Adrenal gland (tissue), 12 donors: ENCODE measurements around the gene ZBTB7C. TPM values are rescaled to one million over a fixed set of nuclear protein-coding genes. Genes with fewer than 3 reads are reported as not detected.
A peak's percentile ranks its signal among the peaks of the same experiment; 100 is the strongest.

ENCODE experiments used
- DNase-seq, 7 donors: peaks; one replicate each; pipeline ENCODE4 v3.0.0-alpha.2; 2019 to 2020
- H3K27ac ChIP-seq, 5 donors: fragments of 200-600 bp; sonication (generic) in 4 of 5; 1 replicate in 3 of 5; 2 replicates in 2 of 5; pipeline versions ENCODE4 v1.5.1 to v1.8.0; 2016 to 2020; ENCODE audit warnings: mild to moderate bottlenecking in 1 of 5
- H3K27me3 ChIP-seq: fragments of 200-600 bp; 2 replicates; pipeline ENCODE4 v1.8.0; 2021
- H3K36me3 ChIP-seq, 2 donors: fragments of 200-600 bp; replicated peaks in 1 of 2; 1 replicate in 1 of 2; 2 replicates in 1 of 2; pipeline versions ENCODE4 v1.5.1 to v1.8.0; 2018 to 2022
- H3K4me1 ChIP-seq, 2 donors: fragments of 200-600 bp; replicated peaks in 1 of 2; 1 replicate in 1 of 2; 2 replicates in 1 of 2; pipeline versions ENCODE4 v1.5.1 to v1.8.0; 2018 to 2021
- H3K4me3 ChIP-seq, 4 donors: fragments of 200-600 bp; sonication (generic) in 3 of 4; one replicate each; pipeline ENCODE4 v1.5.1; 2016 to 2018
- H3K9me3 ChIP-seq, 3 donors: fragments of 200-600 bp; sonication (generic) in 1 of 3; replicated peaks in 1 of 3; 1 replicate in 2 of 3; 2 replicates in 1 of 3; pipeline versions ENCODE4 v1.5.1 to v1.8.0; 2016 to 2021
- CTCF ChIP-seq, 6 experiments: fragments of 450-650 bp in 4 of 6; fragments of 200-600 bp in 2 of 6; sonication (generic) in 1 of 6; IDR thresholded peaks; 1 replicate in 5 of 6; 2 replicates in 1 of 6; pipeline versions ENCODE4 v1.5.1 to v1.8.0; 2016 to 2021; ENCODE audit warnings: antibody characterized with exemption in 6 of 6, mild to moderate bottlenecking in 2 of 6, moderate library complexity in 1 of 6
- POLR2A ChIP-seq, 2 donors: fragments of 450-650 bp; IDR thresholded peaks; one replicate each; pipeline ENCODE4 v1.6.1; 2017; ENCODE audit warnings: antibody characterized with exemption in 2 of 2, mild to moderate bottlenecking in 2 of 2, moderate library complexity in 1 of 2
- WGBS, 4 donors: extraction: QIAGEN DNeasy Blood & Tissue Kit in 2 of 4; methylation state at CpG; one replicate each; pipeline versions ENCODE4 v1.1.5 to v1.1.7; 2013 to 2017; 5-methylcytosine and 5-hydroxymethylcytosine counted together
- intact Hi-C, 2 donors: fragments of 100-400 bp; cut with DNase I; formaldehyde crosslinking; loops; one replicate each; pipeline versions ENCODE4 v1.14.1 to v1.15.0; 2022 to 2023
- polyA plus RNA-seq, 3 donors: library from polyadenylated mRNA; stranded (reverse); fragments of 200-250 nt in 2 of 3; fragments of 350-450 nt in 1 of 3; fragmentation: Illumina TruSeq in 1 of 3; extraction: RNeasy Lipid Tissue Mini Kit (QIAGEN cat#74804) in 1 of 3; gene quantifications; one replicate each; pipeline ENCODE4 v1.2.3, GENCODE V29; 2013 to 2014
- total RNA-seq, 9 donors: library from RNA; depleted of rRNA in 4 of 9; stranded (reverse); fragments of >200 nt in 4 of 9; fragments of 120-200 nt in 1 of 9; fragmentation: NEBNext Ultra II Directional in 1 of 9; extraction: Animal tissue kit (Norgen Biotek cat#: 25700) in 1 of 9; gene quantifications; one replicate each; pipeline versions ENCODE4 v1.1.0 to v1.2.4, GENCODE V29; 2013 to 2023
- donor health status: healthy with polysubstance abuse.
- donor health status: Bipolar disorder and iron deficiency.
- donor health status: DM: yes; HTN: yes; CAD: no.
- donor health status: DM: no; HTN: no; CAD: no.
- donor health status: DM: no; HTN: no; CAD: no.
- donor health status: DM: yes; HTN: yes; CAD: no.

Gene ZBTB7C
- total and polyA plus RNA-seq, 12 donors, result 5.2 to 42.8 (median 26.8) TPM

- H3K27ac ChIP-seq, result no peak overlapping the region
- no peaks in the 10 kb centered on the region for H3K36me3 ChIP-seq
- intact Hi-C loops, result loop anchor here in 1 of 2 donors (5.0 kb wide), 1 partner anchor 418 kb away; no protein-coding TSS in a partner anchor
- WGBS, 4 donors, result 95 to 98% (median 96%) methylated on average over 25 to 62 of the region's 62 CpGs
- peak in 1 of 7 donors; percentile 27 for DNase-seq
- no peaks in the 10 kb centered on the region for H3K9me3 ChIP-seq
- no peaks in the 10 kb centered on the region for H3K27me3 ChIP-seq
- H3K4me3 ChIP-seq, result no peak overlapping the region
- no peak for TF ChIP-seq POLR2A (IDR thresholded peaks at IDR 0.05)
- TF ChIP-seq CTCF (IDR thresholded peaks at IDR 0.05), result no peak
- peaks cover 26 to 39% of the 10 kb centered on the region in 2 donors for H3K4me1 ChIP-seq
Observed at GRCh38 chr18:48029296-48029986, 379.7 kb downstream of the ZBTB7C start.

- Histone ChIP-seq H3K4me3 (no peak overlapping the region), H3K27ac (peak overlapping the region in 4 of 5 donors; percentile 54 to 87 (median 80)), H3K9me3 (no peaks in the 10 kb centered on the region), H3K4me1 (peaks cover 21 to 38% of the 10 kb centered on the region in 2 donors), H3K36me3 (no peaks in the 10 kb centered on the region), H3K27me3 (no peaks in the 10 kb centered on the region)
- intact Hi-C loops, result loop anchor here in 1 of 2 donors (5.0 kb wide), 1 partner anchor 419 kb away; no protein-coding TSS in a partner anchor
- DNase-seq, result peak in 1 of 7 donors; percentile 26
- WGBS, 4 donors, result 89 to 95% (median 92%) methylated on average over 4 of the region's 4 CpGs
- no peak for TF ChIP-seq CTCF (IDR thresholded peaks at IDR 0.05)
- no peak for TF ChIP-seq POLR2A (IDR thresholded peaks at IDR 0.05)
Observed at GRCh38 chr18:48028696-48029095, 380.5 kb downstream of the ZBTB7C start.

GRCh38 chr18:48028081-48028480 is 381.1 kb downstream of the ZBTB7C start:
- Histone ChIP-seq H3K9me3 (no peaks in the 10 kb centered on the region), H3K27ac (peak overlapping the region; percentile 54 to 87 (median 78)), H3K4me1 (peaks cover 26 to 39% of the 10 kb centered on the region in 2 donors), H3K27me3 (no peaks in the 10 kb centered on the region), H3K4me3 (no peak overlapping the region), H3K36me3 (no peaks in the 10 kb centered on the region)
- DNase-seq, result peak in 1 of 7 donors; percentile 13
- TF ChIP-seq POLR2A (IDR thresholded peaks at IDR 0.05) (no peak), CTCF (IDR thresholded peaks at IDR 0.05) (no peak)
- 79 to 93% (median 84%) methylated on average over 5 to 6 of the region's 6 CpGs for WGBS, 4 donors
- intact Hi-C loops, result loop anchor here in 1 of 2 donors (5.0 kb wide), 1 partner anchor 419 kb away; no protein-coding TSS in a partner anchor

GRCh38 chr18:48027401-48027963 is 381.7 kb downstream of the ZBTB7C start:
- WGBS, 4 donors, result 13 to 24% (median 17%) methylated on average over 7 of the region's 7 CpGs
- intact Hi-C loops, result loop anchor here in 1 of 2 donors (5.0 kb wide), 1 partner anchor 420 kb away; no protein-coding TSS in a partner anchor
- Histone ChIP-seq H3K4me1 (peaks cover 29 to 41% of the 10 kb centered on the region in 2 donors), H3K9me3 (no peaks in the 10 kb centered on the region), H3K27ac (peak overlapping the region; percentile 54 to 87 (median 78)), H3K4me3 (no peak overlapping the region), H3K27me3 (no peaks in the 10 kb centered on the region), H3K36me3 (no peaks in the 10 kb centered on the region)
- TF ChIP-seq POLR2A (IDR thresholded peaks at IDR 0.05) (peak in 1 of 2 donors; percentile 12), CTCF (IDR thresholded peaks at IDR 0.05) (no peak)
- peak in 6 of 7 donors; percentile 77 to 90 (median 88) for DNase-seq
